Activated T-helper 1 cell treated with anti-CD3 and anti-CD28 coated beads, Interleukin-12 subunit alpha, Interleukin-12 subunit beta, Interleukin-2, Interleukin-4 antibody, amounts not matched to agents 30 ng/mL and 10 ng/mL and 1 ng/mL, durations not matched to agents 14 hours and 24 hours and 36 hours (primary cell): ENCODE data around the gene CENPB. TPM values are rescaled to one million over a fixed set of nuclear protein-coding genes. Genes with fewer than 3 reads are reported as not detected.

ENCODE experiments used
- DNase-seq: peaks from one replicate; pipeline ENCODE4 v3.0.0; 2021; ENCODE audit warnings: low spot score
- H3K27ac Mint-ChIP-seq: one replicate; pipeline ENCODE4 v1.8.0; 2021; ENCODE audit warnings: mild to moderate bottlenecking, mixed read lengths
- H3K27me3 Mint-ChIP-seq: one replicate; pipeline ENCODE4 v1.8.0; 2022; ENCODE audit warnings: mild to moderate bottlenecking, moderate library complexity, mixed read lengths; ENCODE audit not compliant: insufficient read depth
- H3K36me3 Mint-ChIP-seq: one replicate; pipeline ENCODE4 v1.8.0; 2021; ENCODE audit warnings: low read depth, mixed read lengths
- H3K4me1 Mint-ChIP-seq: one replicate; pipeline ENCODE4 v1.8.0; 2021; ENCODE audit warnings: low read depth, mixed read lengths
- H3K4me3 Mint-ChIP-seq: one replicate; pipeline ENCODE4 v1.8.0; 2021; ENCODE audit warnings: mild to moderate bottlenecking, moderate library complexity, mixed read lengths
- H3K9me3 Mint-ChIP-seq: one replicate; pipeline ENCODE4 v1.8.0; 2021; ENCODE audit warnings: mixed read lengths
- intact Hi-C: fragments of 100-400 bp; cut with micrococcal nuclease; formaldehyde crosslinking; loops from one replicate; pipeline ENCODE4 v1.15.1; 2024
- total RNA-seq: library from RNA; stranded (reverse); gene quantifications from 2 replicates; pipeline ENCODE4 v1.2.3, GENCODE V29; 2022

CENPB gene
- total RNA-seq, 1 donor from 2014 or later = 72.3 TPM

DNA sequence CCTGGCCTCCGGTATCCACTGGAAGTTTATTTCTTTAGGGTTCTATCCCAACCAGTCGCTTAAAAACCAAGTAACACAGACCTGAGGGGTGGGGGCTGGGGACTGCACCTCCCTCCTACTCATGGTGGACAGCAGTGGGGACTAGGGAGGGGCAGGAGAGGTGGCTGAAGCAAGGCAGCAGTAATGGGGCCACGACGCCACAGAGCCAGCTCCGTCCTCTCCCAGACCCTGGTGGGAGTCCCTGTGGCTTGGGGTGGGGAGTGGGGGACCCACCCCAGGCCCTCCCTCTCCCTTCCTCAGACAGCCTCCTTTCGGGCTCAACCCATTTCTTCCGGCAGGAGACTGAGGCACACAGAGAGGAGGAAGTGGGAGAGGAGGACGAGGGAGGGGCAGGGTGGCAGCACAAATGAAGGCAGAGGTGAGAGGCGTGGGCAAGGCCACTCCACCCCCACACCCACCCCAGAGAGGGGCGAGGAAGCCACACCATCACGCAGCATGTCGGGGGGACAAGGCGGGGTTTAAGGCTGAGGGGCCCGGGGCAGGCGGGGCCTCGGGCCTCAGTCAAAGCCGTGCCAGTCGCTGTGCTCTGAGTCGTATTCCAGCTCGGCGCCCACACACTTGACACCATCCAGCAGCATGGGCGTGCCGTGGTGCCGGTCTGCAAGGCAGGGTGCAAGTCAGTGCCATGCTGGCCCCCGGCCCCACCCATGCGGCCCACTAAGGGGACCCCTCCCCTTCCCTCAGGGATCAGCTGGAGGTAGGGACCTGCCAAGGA, 32.9 kb downstream of the CENPB start:
- intact Hi-C loops = loop anchor here (1.0 kb wide), 4 partner anchors 15 to 332 kb away; partner anchors contain the start of gene AP5S1
- H3K36me3 Mint-ChIP-seq = peaks cover 6% of the 10 kb centered on the region
- no peak overlapping the region for H3K27ac Mint-ChIP-seq
- peaks cover 7% of the 10 kb centered on the region for H3K4me1 Mint-ChIP-seq
- DNase-seq = no peak
- H3K9me3 Mint-ChIP-seq = no peaks in the 10 kb centered on the region
- no peak overlapping the region for H3K4me3 Mint-ChIP-seq
- H3K27me3 Mint-ChIP-seq = no peaks in the 10 kb centered on the region

DNA sequence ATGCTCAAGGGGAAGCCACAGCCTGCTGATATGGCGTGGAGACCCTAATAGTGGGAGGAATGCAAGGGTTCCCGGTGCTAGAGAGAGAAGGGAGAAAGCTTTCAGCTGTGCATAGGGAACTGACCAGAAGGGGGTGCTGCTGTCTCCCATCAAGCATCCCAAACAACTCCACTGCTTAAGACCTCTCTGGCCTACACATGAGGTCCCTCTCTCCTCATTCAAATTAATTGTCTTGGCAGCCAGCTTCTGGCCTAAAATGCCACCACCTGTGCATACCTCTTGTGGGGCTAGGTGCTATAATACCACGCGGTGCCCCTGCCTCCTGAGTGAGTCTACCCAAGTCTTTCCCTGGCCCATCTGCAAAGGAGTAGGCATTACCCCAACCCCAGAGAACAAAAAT, 33.4 kb downstream of the CENPB start:
- H3K4me3 Mint-ChIP-seq = no peak overlapping the region
- H3K36me3 Mint-ChIP-seq = peaks cover 5% of the 10 kb centered on the region
- no peak overlapping the region for H3K27ac Mint-ChIP-seq
- intact Hi-C loops = loop anchor here (1.0 kb wide), 4 partner anchors 15 to 332 kb away; partner anchors contain the start of gene AP5S1
- H3K27me3 Mint-ChIP-seq = no peaks in the 10 kb centered on the region
- H3K9me3 Mint-ChIP-seq = no peaks in the 10 kb centered on the region
- DNase-seq = peak; percentile 51
- peaks cover 7% of the 10 kb centered on the region for H3K4me1 Mint-ChIP-seq

DNA sequence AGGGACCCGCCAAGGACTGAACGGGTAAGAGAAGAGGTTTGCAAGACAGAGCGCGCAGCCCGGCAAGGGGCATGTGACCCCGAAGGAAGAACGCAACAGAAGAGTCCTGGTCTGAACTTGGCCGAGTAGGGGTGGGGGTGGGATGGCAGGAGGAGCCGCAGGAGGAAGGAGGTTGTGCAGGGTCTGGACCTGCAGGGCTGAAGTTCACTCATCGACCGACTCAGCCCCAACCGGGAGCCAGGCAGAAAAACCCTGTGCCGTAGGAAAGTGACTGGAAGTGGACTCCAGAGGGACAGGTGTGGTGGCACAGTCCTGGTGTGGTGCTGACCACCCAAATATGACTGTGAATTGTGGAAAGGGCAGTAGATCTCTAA, 34.2 kb downstream of the CENPB start:
- no peaks in the 10 kb centered on the region for H3K9me3 Mint-ChIP-seq
- H3K4me1 Mint-ChIP-seq = peaks cover 7% of the 10 kb centered on the region
- DNase-seq = no peak
- no peaks in the 10 kb centered on the region for H3K27me3 Mint-ChIP-seq
- H3K36me3 Mint-ChIP-seq = peaks cover 3% of the 10 kb centered on the region
- H3K4me3 Mint-ChIP-seq = peak overlapping the region; percentile 63
- peak overlapping the region; percentile 34 for H3K27ac Mint-ChIP-seq
- intact Hi-C loops = no loop called here

DNA sequence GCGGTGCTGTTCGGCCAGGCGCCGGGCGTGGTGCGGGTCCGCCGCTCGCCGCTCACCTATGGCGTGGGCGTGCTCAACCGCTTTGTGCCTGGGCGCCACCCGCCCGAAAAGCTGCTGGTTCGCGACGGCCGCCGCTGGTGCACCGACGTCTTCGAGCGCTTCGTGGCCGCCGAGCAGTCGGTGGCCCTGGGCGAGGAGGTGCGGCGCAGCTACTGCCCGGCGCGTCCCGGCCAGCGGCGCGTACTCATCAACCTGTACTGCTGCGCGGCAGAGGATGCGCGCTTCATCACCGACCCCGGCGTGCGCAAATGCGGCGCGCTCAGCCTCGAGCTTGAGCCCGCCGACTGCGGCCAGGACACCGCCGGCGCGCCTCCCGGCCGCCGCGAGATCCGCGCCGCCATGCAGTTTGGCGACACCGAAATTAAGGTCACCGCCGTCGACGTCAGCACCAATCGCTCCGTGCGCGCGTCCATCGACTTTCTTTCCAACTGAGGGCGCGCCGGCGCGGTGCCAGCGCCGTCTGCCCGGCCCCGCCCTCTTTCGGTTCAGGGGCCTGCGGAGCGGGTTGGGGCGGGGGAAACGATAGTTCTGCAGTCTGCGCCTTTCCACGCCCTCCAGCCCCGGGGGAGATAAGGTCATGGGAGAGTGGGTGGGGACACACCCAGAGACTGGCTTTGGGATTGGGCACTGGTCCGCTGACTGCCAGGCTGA, 34.7 kb downstream of the CENPB start:
- Mint-ChIP-seq H3K36me3 (peaks cover 1% of the 10 kb centered on the region), H3K4me3 (peak overlapping the region; percentile 63), H3K27ac (no peak overlapping the region), H3K9me3 (no peaks in the 10 kb centered on the region), H3K4me1 (peaks cover 7% of the 10 kb centered on the region), H3K27me3 (no peaks in the 10 kb centered on the region)
- intact Hi-C loops = no loop called here
- peak; percentile 14 for DNase-seq

DNA sequence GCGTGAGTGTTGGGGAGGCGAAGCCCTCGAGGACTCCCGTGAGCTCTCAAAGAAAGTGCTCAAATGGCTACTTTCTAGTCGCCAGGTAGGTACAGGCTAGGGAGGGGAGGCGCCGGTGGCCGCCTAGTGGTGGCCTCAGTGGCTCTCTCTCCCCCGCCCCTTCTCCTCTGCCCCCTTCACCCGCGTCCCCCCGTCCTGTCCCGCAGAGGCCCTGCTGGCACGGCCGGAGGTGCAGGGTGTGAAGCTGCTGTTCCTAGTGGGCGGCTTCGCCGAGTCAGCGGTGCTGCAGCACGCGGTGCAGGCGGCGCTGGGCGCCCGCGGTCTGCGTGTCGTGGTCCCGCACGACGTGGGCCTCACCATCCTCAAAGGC, 35.2 kb downstream of the CENPB start:
- Mint-ChIP-seq H3K36me3 (no peaks in the 10 kb centered on the region), H3K27me3 (peaks cover 3% of the 10 kb centered on the region), H3K4me1 (peaks cover 7% of the 10 kb centered on the region), H3K27ac (no peak overlapping the region), H3K4me3 (no peak overlapping the region), H3K9me3 (no peaks in the 10 kb centered on the region)
- DNase-seq = no peak
- intact Hi-C loops = no loop called here

DNA sequence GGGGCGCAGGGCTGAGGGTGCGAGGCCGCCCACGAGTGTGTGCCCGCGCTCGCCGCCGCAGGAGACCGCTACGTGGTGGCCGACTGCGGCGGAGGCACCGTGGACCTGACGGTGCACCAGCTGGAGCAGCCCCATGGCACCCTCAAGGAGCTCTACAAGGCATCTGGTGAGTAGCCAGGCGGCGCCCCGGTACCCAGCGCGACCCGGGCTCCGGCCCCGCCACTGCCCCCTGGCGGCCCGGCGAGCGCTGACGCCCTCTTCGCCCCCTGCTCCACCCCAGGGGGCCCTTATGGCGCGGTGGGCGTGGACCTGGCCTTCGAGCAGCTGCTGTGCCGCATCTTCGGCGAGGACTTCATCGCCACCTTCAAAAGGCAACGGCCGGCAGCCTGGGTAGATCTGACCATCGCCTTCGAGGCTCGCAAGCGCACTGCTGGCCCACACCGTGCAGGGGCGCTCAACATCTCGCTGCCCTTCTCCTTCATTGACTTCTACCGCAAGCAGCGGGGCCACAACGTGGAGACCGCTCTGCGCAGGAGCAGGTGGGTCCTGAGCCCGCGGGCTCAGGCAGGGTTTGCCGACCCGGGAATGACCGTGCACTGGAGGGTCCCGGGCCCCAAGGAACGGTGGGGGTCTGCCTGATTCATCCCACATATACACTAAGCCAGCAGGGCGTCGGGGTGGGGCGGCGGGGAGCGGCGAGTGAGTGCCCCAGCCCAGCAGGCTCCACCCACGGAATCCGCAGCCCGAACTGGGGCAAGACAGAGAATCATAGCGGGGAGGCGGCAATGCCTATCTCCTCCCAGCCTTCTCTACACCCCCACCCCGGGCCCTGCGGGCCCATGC, 36.6 kb downstream of the CENPB start:
- intact Hi-C loops = loop anchor here (5.0 kb wide), 1 partner anchor 73 kb away; no protein-coding TSS in a partner anchor
- Mint-ChIP-seq H3K27me3 (peaks cover 7% of the 10 kb centered on the region), H3K36me3 (no peaks in the 10 kb centered on the region), H3K27ac (no peak overlapping the region), H3K9me3 (no peaks in the 10 kb centered on the region), H3K4me1 (peaks cover 12% of the 10 kb centered on the region), H3K4me3 (no peak overlapping the region)
- peak; percentile 14 for DNase-seq

DNA sequence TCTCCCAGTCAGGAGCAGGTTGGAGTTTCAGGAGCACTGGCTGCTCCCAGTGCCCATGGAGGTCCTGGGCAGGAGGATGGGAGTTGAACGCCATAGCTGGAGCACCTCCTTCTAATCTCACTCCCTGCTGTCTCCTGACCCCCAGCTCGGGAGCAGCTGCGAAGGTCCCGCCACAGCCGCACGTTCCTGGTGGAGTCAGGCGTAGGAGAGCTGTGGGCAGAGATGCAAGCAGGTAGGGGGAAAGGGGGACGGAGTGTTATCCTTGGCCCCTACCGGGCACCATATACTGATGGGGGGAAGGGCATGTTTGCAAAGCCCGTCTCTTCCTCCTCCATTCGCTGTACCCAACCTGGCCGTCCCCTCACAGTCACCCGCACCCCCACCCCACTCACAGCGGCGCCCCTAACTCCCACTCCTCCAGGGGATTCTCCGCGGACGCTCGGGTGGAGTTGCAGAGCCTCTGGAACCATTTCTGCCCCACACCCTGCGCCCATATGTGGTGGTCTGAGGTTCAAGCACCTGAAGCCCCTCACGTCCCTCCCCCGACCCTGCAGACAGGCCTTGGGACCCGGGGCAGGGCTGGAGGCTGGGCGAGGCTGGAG, 37.4 kb downstream of the CENPB start:
- no peaks in the 10 kb centered on the region for H3K36me3 Mint-ChIP-seq
- peaks cover 14% of the 10 kb centered on the region for H3K27me3 Mint-ChIP-seq
- no peak for DNase-seq
- no peak overlapping the region for H3K27ac Mint-ChIP-seq
- intact Hi-C loops = loop anchor here (5.0 kb wide), 1 partner anchor 72 kb away; no protein-coding TSS in a partner anchor
- H3K4me3 Mint-ChIP-seq = no peak overlapping the region
- peaks cover 19% of the 10 kb centered on the region for H3K4me1 Mint-ChIP-seq
- no peaks in the 10 kb centered on the region for H3K9me3 Mint-ChIP-seq

DNA sequence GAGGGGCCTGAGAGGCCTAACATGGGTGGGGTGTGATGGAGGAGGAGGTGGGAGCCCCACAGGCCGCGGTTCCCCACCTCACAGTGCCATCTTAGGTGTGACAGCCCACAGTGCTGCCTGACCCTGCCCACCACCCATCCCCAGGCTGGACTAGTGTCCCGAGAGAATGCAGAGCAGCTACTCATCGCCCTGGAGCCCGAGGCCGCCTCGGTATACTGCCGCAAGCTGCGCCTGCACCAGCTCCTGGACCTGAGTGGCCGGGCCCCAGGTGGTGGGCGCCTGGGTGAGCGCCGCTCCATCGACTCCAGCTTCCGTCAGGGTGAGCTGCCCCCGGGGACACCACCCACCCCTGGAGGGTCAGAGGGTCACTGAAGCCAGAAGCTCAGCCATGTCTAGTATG, 38.5 kb downstream of the CENPB start:
- H3K9me3 Mint-ChIP-seq = no peaks in the 10 kb centered on the region

DNA sequence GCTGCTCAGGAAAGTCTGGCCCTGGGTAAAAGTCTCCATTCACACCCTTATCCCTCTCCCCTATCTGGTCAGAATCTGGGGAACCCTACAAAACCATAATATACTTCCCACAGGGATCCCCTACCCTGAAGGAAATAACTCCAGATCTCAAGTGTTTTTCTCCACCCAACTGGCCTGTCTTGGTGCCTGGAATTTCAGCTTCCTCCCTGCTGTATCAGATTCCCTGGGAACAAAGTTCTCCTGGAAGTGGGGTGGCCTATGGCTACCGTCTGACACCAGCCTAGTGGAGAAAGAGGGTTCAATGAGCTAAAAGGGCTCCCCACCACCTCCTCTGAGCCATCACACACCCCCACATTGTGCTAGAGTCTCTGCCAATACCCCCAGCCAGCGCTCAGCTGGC, 39.1 kb downstream of the CENPB start:
- Mint-ChIP-seq H3K27me3 (peaks cover 15% of the 10 kb centered on the region), H3K27ac (no peak overlapping the region), H3K4me1 (peaks cover 18% of the 10 kb centered on the region), H3K9me3 (no peaks in the 10 kb centered on the region), H3K36me3 (no peaks in the 10 kb centered on the region), H3K4me3 (no peak overlapping the region)
- intact Hi-C loops = loop anchor here (5.0 kb wide), 1 partner anchor 70 kb away; no protein-coding TSS in a partner anchor
- no peak for DNase-seq

More for the DNA sequence above, 38.5 kb downstream of the CENPB start:
- H3K27me3 Mint-ChIP-seq = peaks cover 15% of the 10 kb centered on the region
- no peaks in the 10 kb centered on the region for H3K36me3 Mint-ChIP-seq
- H3K4me1 Mint-ChIP-seq = peaks cover 21% of the 10 kb centered on the region
- no peak overlapping the region for H3K27ac Mint-ChIP-seq
- no peak overlapping the region for H3K4me3 Mint-ChIP-seq
- intact Hi-C loops = loop anchor here (5.0 kb wide), 1 partner anchor 71 kb away; no protein-coding TSS in a partner anchor
- no peak for DNase-seq

DNA sequence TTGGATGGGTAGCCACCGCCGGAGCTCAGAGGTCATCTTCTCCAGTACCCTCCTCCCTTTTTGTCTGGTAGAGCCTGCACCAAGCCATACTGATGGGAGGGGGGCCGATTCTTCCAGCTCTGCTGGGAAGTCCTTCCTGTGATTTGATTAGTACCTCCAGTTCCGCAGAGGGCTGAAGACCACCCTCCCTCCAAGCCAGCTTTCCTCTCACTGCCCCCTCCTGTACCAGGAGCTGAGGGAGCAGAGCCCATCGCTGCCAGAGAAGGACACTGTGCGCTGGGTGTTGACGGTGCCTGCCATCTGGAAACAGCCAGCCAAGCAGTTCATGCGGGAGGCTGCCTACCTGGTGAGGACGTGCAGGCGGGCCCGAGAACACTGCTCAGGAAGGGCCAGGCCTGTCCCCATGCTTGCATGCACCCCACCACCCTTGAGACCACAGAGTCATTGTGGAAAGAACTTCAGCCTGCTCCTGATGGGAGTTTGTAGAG, 40.8 kb downstream of the CENPB start:
- H3K4me1 Mint-ChIP-seq = peaks cover 13% of the 10 kb centered on the region
- no peak overlapping the region for H3K4me3 Mint-ChIP-seq
- DNase-seq = no peak
- no peaks in the 10 kb centered on the region for H3K36me3 Mint-ChIP-seq
- peaks cover 15% of the 10 kb centered on the region for H3K27me3 Mint-ChIP-seq
- H3K27ac Mint-ChIP-seq = no peak overlapping the region
- intact Hi-C loops = loop anchor here (1.0 to 5.0 kb wide), 3 partner anchors 22 to 75 kb away; partner anchors contain the start of genes ADISSP and AP5S1
- H3K9me3 Mint-ChIP-seq = no peaks in the 10 kb centered on the region

DNA sequence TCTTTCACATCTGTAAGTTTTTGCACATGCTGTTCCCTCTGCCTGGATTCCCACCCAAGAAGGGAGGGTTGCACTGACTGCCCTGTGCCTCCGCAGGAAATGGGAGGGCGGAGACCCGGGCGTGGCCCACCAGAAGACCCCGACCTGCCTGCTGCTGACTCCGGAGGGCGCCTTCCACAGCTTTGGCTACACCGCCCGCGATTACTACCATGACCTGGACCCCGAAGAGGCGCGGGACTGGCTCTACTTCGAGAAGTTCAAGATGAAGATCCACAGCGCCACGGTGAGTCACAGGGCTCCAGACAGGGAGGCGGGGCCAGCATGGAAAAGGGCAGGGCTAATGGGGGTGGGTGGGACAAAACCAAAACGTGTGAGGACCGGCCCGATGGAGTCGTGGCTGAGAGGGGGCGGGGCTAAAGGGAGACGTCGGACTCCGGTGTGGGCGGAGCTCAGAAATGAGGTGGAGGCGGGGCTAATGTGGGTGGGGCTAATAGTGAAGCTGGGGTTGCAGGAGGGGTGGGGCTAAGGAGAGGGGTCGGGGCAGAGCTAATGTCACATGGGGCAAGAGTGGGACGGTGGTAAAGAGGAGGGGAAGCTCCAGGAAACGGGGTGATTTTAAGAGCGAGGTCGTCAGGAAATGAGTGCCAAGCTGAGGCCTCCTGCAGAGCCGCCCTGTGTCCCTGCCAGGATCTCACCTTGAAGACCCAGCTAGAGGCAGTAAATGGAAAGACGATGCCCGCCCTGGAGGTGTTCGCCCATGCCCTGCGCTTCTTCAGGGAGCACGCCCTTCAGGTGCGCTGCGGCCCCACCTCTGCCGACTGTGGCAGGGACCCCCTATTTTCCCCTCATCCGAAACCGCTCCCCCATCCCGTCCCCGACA, 41.5 kb downstream of the CENPB start:
- peak; percentile 59 for DNase-seq
- Mint-ChIP-seq H3K27me3 (peaks cover 15% of the 10 kb centered on the region), H3K4me3 (peak overlapping the region; percentile 63), H3K9me3 (no peaks in the 10 kb centered on the region), H3K36me3 (no peaks in the 10 kb centered on the region), H3K27ac (no peak overlapping the region), H3K4me1 (peaks cover 13% of the 10 kb centered on the region)
- intact Hi-C loops = loop anchor here (1.0 to 5.0 kb wide), 3 partner anchors 22 to 76 kb away; partner anchors contain the start of genes ADISSP and AP5S1
